ENCODE data around the gene PPP1R14C.

- TF ChIP-seq FOXM1 (IDR thresholded peaks at IDR 0.05; ENCODE audit: borderline replicate concordance, low read depth) (no peak), EP300 (IDR thresholded peaks at IDR 0.05; ENCODE audit: borderline replicate concordance) (no peak), YY1 (IDR thresholded peaks at IDR 0.05; ENCODE audit: low read depth) (no peak), CEBPB (IDR thresholded peaks at IDR 0.05) (no peak), TCF12 (IDR thresholded peaks at IDR 0.05; ENCODE audit: low read depth) (no peak), RAD21 (IDR thresholded peaks at IDR 0.05; ENCODE audit: low read depth) (no peak), EGR1 (IDR thresholded peaks at IDR 0.05) (no peak), NFIC (IDR thresholded peaks at IDR 0.05) (no peak), CREB1 (IDR thresholded peaks at IDR 0.05; ENCODE audit: low read depth) (no peak), TAF1 (IDR thresholded peaks at IDR 0.05; ENCODE audit: low read depth) (no peak), TEAD4 (IDR thresholded peaks at IDR 0.05) (no peak)
- TF ChIP-seq, protein P1, sequence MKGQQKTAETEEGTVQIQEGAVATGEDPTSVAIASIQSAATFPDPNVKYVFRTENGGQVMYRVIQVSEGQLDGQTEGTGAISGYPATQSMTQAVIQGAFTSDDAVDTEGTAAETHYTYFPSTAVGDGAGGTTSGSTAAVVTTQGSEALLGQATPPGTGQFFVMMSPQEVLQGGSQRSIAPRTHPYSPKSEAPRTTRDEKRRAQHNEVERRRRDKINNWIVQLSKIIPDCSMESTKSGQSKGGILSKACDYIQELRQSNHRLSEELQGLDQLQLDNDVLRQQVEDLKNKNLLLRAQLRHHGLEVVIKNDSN (IDR thresholded peaks at IDR 0.05): no peak
- TF ChIP-seq, protein P2, sequence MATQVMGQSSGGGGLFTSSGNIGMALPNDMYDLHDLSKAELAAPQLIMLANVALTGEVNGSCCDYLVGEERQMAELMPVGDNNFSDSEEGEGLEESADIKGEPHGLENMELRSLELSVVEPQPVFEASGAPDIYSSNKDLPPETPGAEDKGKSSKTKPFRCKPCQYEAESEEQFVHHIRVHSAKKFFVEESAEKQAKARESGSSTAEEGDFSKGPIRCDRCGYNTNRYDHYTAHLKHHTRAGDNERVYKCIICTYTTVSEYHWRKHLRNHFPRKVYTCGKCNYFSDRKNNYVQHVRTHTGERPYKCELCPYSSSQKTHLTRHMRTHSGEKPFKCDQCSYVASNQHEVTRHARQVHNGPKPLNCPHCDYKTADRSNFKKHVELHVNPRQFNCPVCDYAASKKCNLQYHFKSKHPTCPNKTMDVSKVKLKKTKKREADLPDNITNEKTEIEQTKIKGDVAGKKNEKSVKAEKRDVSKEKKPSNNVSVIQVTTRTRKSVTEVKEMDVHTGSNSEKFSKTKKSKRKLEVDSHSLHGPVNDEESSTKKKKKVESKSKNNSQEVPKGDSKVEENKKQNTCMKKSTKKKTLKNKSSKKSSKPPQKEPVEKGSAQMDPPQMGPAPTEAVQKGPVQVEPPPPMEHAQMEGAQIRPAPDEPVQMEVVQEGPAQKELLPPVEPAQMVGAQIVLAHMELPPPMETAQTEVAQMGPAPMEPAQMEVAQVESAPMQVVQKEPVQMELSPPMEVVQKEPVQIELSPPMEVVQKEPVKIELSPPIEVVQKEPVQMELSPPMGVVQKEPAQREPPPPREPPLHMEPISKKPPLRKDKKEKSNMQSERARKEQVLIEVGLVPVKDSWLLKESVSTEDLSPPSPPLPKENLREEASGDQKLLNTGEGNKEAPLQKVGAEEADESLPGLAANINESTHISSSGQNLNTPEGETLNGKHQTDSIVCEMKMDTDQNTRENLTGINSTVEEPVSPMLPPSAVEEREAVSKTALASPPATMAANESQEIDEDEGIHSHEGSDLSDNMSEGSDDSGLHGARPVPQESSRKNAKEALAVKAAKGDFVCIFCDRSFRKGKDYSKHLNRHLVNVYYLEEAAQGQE (IDR thresholded peaks at IDR 0.05; ENCODE audit: low read depth): no peak
- TF ChIP-seq, protein P3, sequence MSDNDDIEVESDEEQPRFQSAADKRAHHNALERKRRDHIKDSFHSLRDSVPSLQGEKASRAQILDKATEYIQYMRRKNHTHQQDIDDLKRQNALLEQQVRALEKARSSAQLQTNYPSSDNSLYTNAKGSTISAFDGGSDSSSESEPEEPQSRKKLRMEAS (IDR thresholded peaks at IDR 0.05): no peak
These were observed 130.8 kb downstream of the PPP1R14C start for GRCh38 chr6:150273457-150274309.

Data from Ishikawa (cell line).